ENCODE measurements around the gene AHDC1. TPM values are rescaled to one million over a fixed set of nuclear protein-coding genes. Genes with fewer than 3 reads are reported as not detected.
A peak's percentile ranks its signal among the peaks of the same experiment; 100 is the strongest.

AHDC1 gene
- total RNA-seq, 1 experiment from 2014 or later, result 20.8 TPM

DNA sequence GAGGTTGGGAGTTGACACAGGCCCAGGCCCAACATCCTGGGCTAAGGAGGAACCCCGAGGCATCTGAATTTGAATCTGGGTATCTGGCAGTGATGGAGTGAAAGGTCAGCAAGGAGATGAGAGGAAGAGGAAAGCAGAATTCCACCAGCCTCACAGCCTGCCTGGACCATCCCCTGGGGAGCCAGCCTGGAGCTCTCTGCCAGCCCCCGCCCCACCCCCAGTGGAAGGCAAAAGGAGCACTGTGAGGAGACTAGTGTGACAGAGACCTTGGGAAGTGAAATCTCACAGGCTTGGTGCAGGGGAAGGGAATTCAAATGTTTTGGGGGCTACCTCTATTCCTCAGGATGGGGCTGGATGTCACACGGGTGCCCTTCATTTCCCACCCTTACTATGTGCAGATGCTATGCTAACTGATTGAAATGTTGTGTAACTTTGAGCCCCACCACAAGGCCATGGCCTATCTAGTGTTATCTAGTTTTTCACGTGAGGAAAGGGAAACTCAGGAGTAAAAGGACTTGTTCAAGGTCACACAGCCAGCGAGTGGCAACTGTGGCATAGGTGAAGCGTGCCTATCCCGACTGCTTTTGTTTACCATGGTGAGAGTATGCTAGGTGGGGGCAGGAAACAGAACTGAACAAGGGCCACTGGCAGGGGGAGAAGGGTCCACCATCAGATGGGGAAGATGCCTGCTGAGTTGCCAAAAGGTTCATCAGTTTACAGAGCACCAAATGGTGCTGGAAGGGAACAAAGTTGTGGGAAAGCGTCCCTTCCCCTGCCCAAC, 29.8 kb downstream of the AHDC1 start:
- Mint-ChIP-seq H3K4me3 (ENCODE audit: low read depth, unreplicated experiment) (peak overlapping the region; percentile 3), H3K9me3 (ENCODE audit: low read depth, unreplicated experiment) (no peaks in the 10 kb centered on the region), H3K4me1 (ENCODE audit: low read depth, unreplicated experiment) (peaks cover 50% of the 10 kb centered on the region), H3K36me3 (ENCODE audit: insufficient read depth, unreplicated experiment) (peaks cover 16% of the 10 kb centered on the region), H3K27ac (ENCODE audit: unreplicated experiment) (no peak overlapping the region), H3K27me3 (ENCODE audit: unreplicated experiment) (no peaks in the 10 kb centered on the region)
- DNase-seq, result no peak
- TF ChIP-seq, protein P1, sequence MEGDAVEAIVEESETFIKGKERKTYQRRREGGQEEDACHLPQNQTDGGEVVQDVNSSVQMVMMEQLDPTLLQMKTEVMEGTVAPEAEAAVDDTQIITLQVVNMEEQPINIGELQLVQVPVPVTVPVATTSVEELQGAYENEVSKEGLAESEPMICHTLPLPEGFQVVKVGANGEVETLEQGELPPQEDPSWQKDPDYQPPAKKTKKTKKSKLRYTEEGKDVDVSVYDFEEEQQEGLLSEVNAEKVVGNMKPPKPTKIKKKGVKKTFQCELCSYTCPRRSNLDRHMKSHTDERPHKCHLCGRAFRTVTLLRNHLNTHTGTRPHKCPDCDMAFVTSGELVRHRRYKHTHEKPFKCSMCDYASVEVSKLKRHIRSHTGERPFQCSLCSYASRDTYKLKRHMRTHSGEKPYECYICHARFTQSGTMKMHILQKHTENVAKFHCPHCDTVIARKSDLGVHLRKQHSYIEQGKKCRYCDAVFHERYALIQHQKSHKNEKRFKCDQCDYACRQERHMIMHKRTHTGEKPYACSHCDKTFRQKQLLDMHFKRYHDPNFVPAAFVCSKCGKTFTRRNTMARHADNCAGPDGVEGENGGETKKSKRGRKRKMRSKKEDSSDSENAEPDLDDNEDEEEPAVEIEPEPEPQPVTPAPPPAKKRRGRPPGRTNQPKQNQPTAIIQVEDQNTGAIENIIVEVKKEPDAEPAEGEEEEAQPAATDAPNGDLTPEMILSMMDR (IDR thresholded peaks at IDR 0.05; ENCODE audit: unreplicated experiment), result no peak
- no TSS peak for BruUV-seq (replicated peaks)
- CTCF ChIA-PET, result interaction anchor here (0.6 to 3.8 kb wide), 7 partner anchors 10 to 158 kb away, joined by 3 to 12 read pairs (median 4); no protein-coding TSS in a partner anchor
- intact Hi-C loops (cut with micrococcal nuclease; ENCODE audit: unreplicated experiment), result no loop called here

DNA sequence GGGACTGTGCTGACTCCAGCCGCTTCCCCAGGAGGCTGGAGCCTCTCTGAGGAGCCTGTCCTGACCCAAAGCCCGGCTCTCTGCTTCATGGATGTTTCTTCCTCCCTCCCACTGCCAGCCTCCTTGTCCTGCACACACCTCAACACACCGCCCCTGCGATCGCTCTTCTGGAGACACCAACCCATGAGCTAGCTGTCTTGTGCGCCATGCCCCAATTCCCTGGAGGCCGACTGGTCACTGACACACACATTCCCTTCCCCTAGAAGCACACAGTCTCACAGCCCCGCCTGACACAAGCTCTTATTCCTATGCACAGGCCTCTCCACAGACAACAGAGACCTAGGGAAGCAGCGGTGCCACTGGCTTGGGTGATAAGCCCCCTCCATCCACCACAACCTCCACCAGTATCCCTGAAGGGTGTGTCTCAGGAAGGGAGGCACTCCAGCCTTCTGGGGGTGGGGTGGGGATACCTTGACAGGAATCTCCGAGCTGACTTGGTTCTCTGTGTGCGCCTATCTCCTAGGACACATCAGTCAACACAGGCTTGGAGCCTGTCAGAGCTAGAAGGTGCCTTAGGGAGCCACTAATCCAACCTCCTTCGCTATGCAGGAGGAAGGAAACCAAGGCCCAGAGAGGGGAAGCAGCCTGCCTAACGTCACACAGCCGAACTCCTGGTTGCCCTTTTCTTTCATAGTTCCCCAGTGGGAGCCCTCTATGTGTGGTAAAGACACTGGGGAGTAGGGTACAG, 31.1 kb downstream of the AHDC1 start:
- Mint-ChIP-seq H3K27me3 (ENCODE audit: unreplicated experiment) (no peaks in the 10 kb centered on the region), H3K27ac (ENCODE audit: unreplicated experiment) (peak overlapping the region; percentile 52), H3K9me3 (ENCODE audit: low read depth, unreplicated experiment) (no peaks in the 10 kb centered on the region), H3K4me1 (ENCODE audit: low read depth, unreplicated experiment) (peaks cover 62% of the 10 kb centered on the region), H3K36me3 (ENCODE audit: insufficient read depth, unreplicated experiment) (peaks cover 16% of the 10 kb centered on the region), H3K4me3 (ENCODE audit: low read depth, unreplicated experiment) (no peak overlapping the region)
- TF ChIP-seq, protein P1 (IDR thresholded peaks at IDR 0.05; ENCODE audit: unreplicated experiment), result no peak
- intact Hi-C loops (cut with micrococcal nuclease; ENCODE audit: unreplicated experiment), result no loop called here
- DNase-seq, result no peak
- BruUV-seq (replicated peaks), result no TSS peak
- CTCF ChIA-PET, result interaction anchor here (0.6 to 3.8 kb wide), 2 partner anchors 16 to 28 kb away, joined by 4 to 12 read pairs; no protein-coding TSS in a partner anchor

- H3K4me1 Mint-ChIP-seq (ENCODE audit: low read depth, unreplicated experiment), result peaks cover 69% of the 10 kb centered on the region
- intact Hi-C loops (cut with micrococcal nuclease; ENCODE audit: unreplicated experiment), result no loop called here
- H3K9me3 Mint-ChIP-seq (ENCODE audit: low read depth, unreplicated experiment), result no peaks in the 10 kb centered on the region
- peaks cover 16% of the 10 kb centered on the region for H3K36me3 Mint-ChIP-seq (ENCODE audit: insufficient read depth, unreplicated experiment)
- CTCF ChIA-PET, result interaction anchor here (0.6 to 3.8 kb wide), 2 partner anchors 15 to 28 kb away, joined by 4 to 12 read pairs; no protein-coding TSS in a partner anchor
- DNase-seq, result no peak
- no TSS peak for BruUV-seq (replicated peaks)
- H3K27me3 Mint-ChIP-seq (ENCODE audit: unreplicated experiment), result no peaks in the 10 kb centered on the region
- TF ChIP-seq, protein P1 (IDR thresholded peaks at IDR 0.05; ENCODE audit: unreplicated experiment), result no peak
- H3K4me3 Mint-ChIP-seq (ENCODE audit: low read depth, unreplicated experiment), result no peak overlapping the region
- peak overlapping the region; percentile 52 for H3K27ac Mint-ChIP-seq (ENCODE audit: unreplicated experiment)
Observed at GRCh38 chr1:27572019-27572678, 31.8 kb downstream of the AHDC1 start.

- TF ChIP-seq, protein P1 (IDR thresholded peaks at IDR 0.05; ENCODE audit: unreplicated experiment), result no peak
- DNase-seq, result no peak
- BruUV-seq (replicated peaks), result no TSS peak
- Mint-ChIP-seq H3K4me3 (ENCODE audit: low read depth, unreplicated experiment) (no peak overlapping the region), H3K27me3 (ENCODE audit: unreplicated experiment) (no peaks in the 10 kb centered on the region), H3K9me3 (ENCODE audit: low read depth, unreplicated experiment) (no peaks in the 10 kb centered on the region), H3K4me1 (ENCODE audit: low read depth, unreplicated experiment) (peaks cover 76% of the 10 kb centered on the region), H3K36me3 (ENCODE audit: insufficient read depth, unreplicated experiment) (peaks cover 16% of the 10 kb centered on the region), H3K27ac (ENCODE audit: unreplicated experiment) (no peak overlapping the region)
- CTCF ChIA-PET, result interaction anchor here (3.8 kb wide), 1 partner anchor 14 kb away, joined by 12 read pairs; no protein-coding TSS in a partner anchor
- intact Hi-C loops (cut with micrococcal nuclease; ENCODE audit: unreplicated experiment), result no loop called here
Observed at GRCh38 chr1:27571439-27572018, 32.4 kb downstream of the AHDC1 start.
